Panc1 (cell line): ENCODE results near the gene CAMK1G. TPM values are rescaled to one million over a fixed set of nuclear protein-coding genes. Genes with fewer than 3 reads are reported as not detected.

Experiments used
- ATAC-seq: fragments of 200-7000 bp; cut with Tn5 transposase; 2 replicates; pipeline ENCODE4 v1.9.1; 2020; ENCODE audit warnings: mild to moderate bottlenecking, moderate library complexity
- BruUV-seq: library from RNA; stranded (reverse); fragments of 400-500 nt; replicated peaks from 2 replicates; lab custom pipeline; 2021; lab: Mats Ljungman, UMichigan
- CTCF ChIA-PET: fragments of 300-600 bp; sonication (Branson Sonifier 250); formaldehyde crosslinking; loops from one replicate; lab custom pipeline; 2022; ENCODE audit warnings: antibody characterized with exemption; lab: Charles Lee
- POLR2A ChIA-PET: fragments of 300-600 bp; sonication (Branson Sonifier 250); formaldehyde crosslinking; loops from one replicate; lab custom pipeline; 2022; ENCODE audit warnings: antibody characterized with exemption; lab: Charles Lee
- DNase-seq: peaks from one replicate; pipeline ENCODE4 v3.0.0-alpha.2; 2010; ENCODE audit warnings: low read depth, low spot score
- H3K27ac ChIP-seq: 2 replicates; pipeline ENCODE4 v1.5.1; 2011; ENCODE audit warnings: mild to moderate bottlenecking, low read length, inconsistent platforms
- H3K27me3 ChIP-seq: fragments of 200-500 bp; sonication (Bioruptor generic); 2 replicates; pipeline ENCODE4 v1.6.0; 2014; ENCODE audit warnings: low read length, inconsistent platforms; ENCODE audit not compliant: control insufficient read depth, insufficient read depth
- H3K36me3 ChIP-seq: fragments of 200-500 bp; sonication (Bioruptor generic); 2 replicates; pipeline ENCODE4 v1.5.1; 2014; ENCODE audit warnings: inconsistent platforms, mild to moderate bottlenecking, low read length, moderate library complexity; ENCODE audit not compliant: control insufficient read depth, insufficient read depth
- H3K4me1 ChIP-seq: 2 replicates; pipeline ENCODE4 v1.5.1; 2011; ENCODE audit warnings: inconsistent platforms, mild to moderate bottlenecking, low read length, moderate library complexity; ENCODE audit not compliant: control insufficient read depth, insufficient read depth
- H3K4me3 ChIP-seq, 2 experiments: 2 replicates each; pipeline ENCODE4 v1.5.1; 2011 to 2012; ENCODE audit warnings: low read depth in 2 of 2, low read length in 2 of 2, mild to moderate bottlenecking in 2 of 2, inconsistent platforms in 1 of 2, moderate library complexity in 1 of 2
- H3K9me3 ChIP-seq: fragments of 200-500 bp; sonication (Bioruptor generic); 2 replicates; pipeline ENCODE4 v1.5.1; 2014; ENCODE audit warnings: low read depth, mild to moderate bottlenecking, inconsistent platforms, low read length, moderate library complexity; ENCODE audit not compliant: control insufficient read depth, insufficient read depth
- CTCF ChIP-seq: fragments of 450-650 bp; IDR thresholded peaks from 2 replicates; pipeline ENCODE4 v1.5.1; 2017; ENCODE audit warnings: mild to moderate bottlenecking
- POLR2AphosphoS5 ChIP-seq: IDR thresholded peaks from 2 replicates; pipeline ENCODE4 v1.6.1; 2012; ENCODE audit warnings: mild to moderate bottlenecking, low read depth, low read length, moderate library complexity
- REST ChIP-seq, 2 experiments: IDR thresholded peaks; 2 replicates each; pipeline ENCODE4 v1.6.1; 2011 to 2012; ENCODE audit warnings: low read depth in 2 of 2, control low read depth in 1 of 2, low read length in 1 of 2, mild to moderate bottlenecking in 1 of 2, moderate library complexity in 1 of 2; ENCODE audit not compliant: insufficient read depth in 1 of 2
- SIN3A ChIP-seq: IDR thresholded peaks from 2 replicates; pipeline ENCODE4 v1.6.1; 2012; ENCODE audit warnings: low read depth, mild to moderate bottlenecking, low read length, moderate library complexity, borderline replicate concordance; ENCODE audit not compliant: insufficient read depth
- TCF7L2 ChIP-seq: IDR thresholded peaks from 2 replicates; pipeline ENCODE4 v1.6.1; 2011; ENCODE audit warnings: mild to moderate bottlenecking, low read depth, low read length, inconsistent platforms
- in situ Hi-C: cut with HindIII; loops from 2 replicates; pipeline ENCODE4 v1.10.0; 2016; ENCODE audit warnings: low sequenced_read_pairs, low pct_unique_long_range_greater_than_20kb
- intact Hi-C: fragments of 100-400 bp; cut with micrococcal nuclease; formaldehyde crosslinking; loops from one replicate; pipeline ENCODE4 v1.10.0; 2022; ENCODE audit not compliant: unreplicated experiment
- total RNA-seq: library from RNA; stranded (reverse); gene quantifications from one replicate; pipeline ENCODE4 v1.2.1, GENCODE V29; 2021; ENCODE audit not compliant: unreplicated experiment

CAMK1G gene
- total RNA-seq, 1 experiment from 2014 or later, result not detected

GRCh38 chr1:209552406-209553264 lies 30.9 kb upstream of the CAMK1G start:
- Histone ChIP-seq H3K36me3 (no peaks in the 10 kb centered on the region), H3K4me1 (no peaks in the 10 kb centered on the region; the same call in 1 of the 2 replicates), H3K27me3 (no peaks in the 10 kb centered on the region), H3K27ac (no peak overlapping the region), H3K9me3 (no peaks in the 10 kb centered on the region), H3K4me3 (no peak overlapping the region)
- ChIA-PET POLR2A (no interaction called here), CTCF (no interaction called here)
- ATAC-seq (no peak), DNase-seq (no peak)
- in situ Hi-C loops, result no loop called here
- intact Hi-C loops, result no loop called here
- no TSS peak for BruUV-seq
- no peak for TF ChIP-seq POLR2AphosphoS5
- TF ChIP-seq CTCF, result no peak
- no peak for TF ChIP-seq TCF7L2
- TF ChIP-seq REST (IDR thresholded peaks at IDR 0.05; ENCODE audit: insufficient read depth in 1 of 2, low read depth in 2 of 2, low read length in 1 of 2), result no peak
- no peak for TF ChIP-seq SIN3A

DNA sequence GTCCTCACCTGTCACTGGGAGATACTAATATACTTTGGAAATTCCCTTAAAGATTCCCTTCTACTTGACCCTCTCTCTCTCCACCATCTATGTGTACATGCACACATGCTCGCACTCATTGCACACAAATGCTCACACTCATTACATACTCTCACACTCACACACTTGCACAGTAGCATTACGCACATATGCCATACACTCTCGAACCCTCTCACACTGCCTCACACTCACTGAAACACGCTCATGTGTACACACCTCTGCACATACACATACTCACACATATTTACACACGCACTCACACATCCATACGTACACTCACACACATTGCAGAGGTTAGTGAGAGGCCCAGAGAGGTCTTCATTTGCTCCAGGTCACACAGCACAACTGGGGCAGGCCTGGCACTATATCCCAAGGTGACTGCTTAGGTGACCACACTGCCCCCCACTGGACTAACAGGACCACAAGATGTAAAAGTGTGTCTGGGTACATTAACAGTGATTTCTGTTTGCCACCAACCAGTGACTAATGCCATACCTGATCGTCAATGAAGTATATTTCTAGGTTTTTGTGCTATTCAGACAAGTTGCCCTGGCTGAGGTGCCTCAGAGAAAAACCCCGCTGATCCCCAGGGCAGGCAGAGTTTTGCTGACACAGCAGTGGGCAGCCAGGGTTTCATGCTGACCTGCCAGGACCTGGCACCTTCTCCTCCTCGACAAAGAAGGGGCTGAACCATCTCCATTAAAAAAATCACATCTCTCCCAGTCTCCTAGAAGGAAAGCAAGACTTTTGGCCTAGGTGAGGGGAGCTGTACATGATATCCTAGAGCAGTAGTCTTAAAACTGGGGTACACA lies 28.5 kb upstream of the CAMK1G start:
- intact Hi-C loops (no loop called here), in situ Hi-C loops (no loop called here)
- H3K36me3 ChIP-seq, result no peaks in the 10 kb centered on the region
- H3K4me1 ChIP-seq, result no peaks in the 10 kb centered on the region; the same call in 1 of the 2 replicates
- DNase-seq, result no peak
- no peak for ATAC-seq
- ChIA-PET POLR2A (no interaction called here), CTCF (no interaction called here)
- TF ChIP-seq CTCF (no peak; the same call in 1 of the 2 replicates), POLR2AphosphoS5 (no peak), SIN3A (no peak), REST (IDR thresholded peaks at IDR 0.05; ENCODE audit: insufficient read depth in 1 of 2, low read depth in 2 of 2, low read length in 1 of 2) (no peak), TCF7L2 (no peak)
- no TSS peak for BruUV-seq
- H3K27me3 ChIP-seq, result no peaks in the 10 kb centered on the region
- no peak overlapping the region for H3K27ac ChIP-seq
- H3K9me3 ChIP-seq, result no peaks in the 10 kb centered on the region
- H3K4me3 ChIP-seq, result no peak overlapping the region
